ENCODE data around the gene ARRDC1.

The ARRDC1 gene

GRCh38 chr9:137589441-137590122, 15.9 kb upstream of the ARRDC1 start:
- H3K36me3 ChIP-seq (ENCODE audit: control insufficient read depth, low read length) = peaks cover 52% of the 10 kb centered on the region
- H3K9me3 ChIP-seq (ENCODE audit: control insufficient read depth, insufficient read depth, low read length) = no peaks in the 10 kb centered on the region
- no peaks in the 10 kb centered on the region for H3F3A ChIP-seq (ENCODE audit: control insufficient read depth, insufficient read depth)
- H3K27ac ChIP-seq (ENCODE audit: low read depth, low read length) = 0 out of 2 replicates have a peak overlapping the region, but pooled peaks have one; percentile 16
- H3K9me2 ChIP-seq (replicated peaks; ENCODE audit: control insufficient read depth, low read length) = no peaks in the 10 kb centered on the region
- no peaks in the 10 kb centered on the region for H3K27me3 ChIP-seq (ENCODE audit: control insufficient read depth, low read length)
- H3K79me2 ChIP-seq (ENCODE audit: control insufficient read depth, low read length) = peaks cover 49% of the 10 kb centered on the region
- H3K4me1 ChIP-seq (ENCODE audit: control insufficient read depth, low read length) = peaks cover 21% of the 10 kb centered on the region
- H3K4me2 ChIP-seq (ENCODE audit: low read length) = peak overlapping the region; percentile 94
- TF ChIP-seq, protein P1, sequence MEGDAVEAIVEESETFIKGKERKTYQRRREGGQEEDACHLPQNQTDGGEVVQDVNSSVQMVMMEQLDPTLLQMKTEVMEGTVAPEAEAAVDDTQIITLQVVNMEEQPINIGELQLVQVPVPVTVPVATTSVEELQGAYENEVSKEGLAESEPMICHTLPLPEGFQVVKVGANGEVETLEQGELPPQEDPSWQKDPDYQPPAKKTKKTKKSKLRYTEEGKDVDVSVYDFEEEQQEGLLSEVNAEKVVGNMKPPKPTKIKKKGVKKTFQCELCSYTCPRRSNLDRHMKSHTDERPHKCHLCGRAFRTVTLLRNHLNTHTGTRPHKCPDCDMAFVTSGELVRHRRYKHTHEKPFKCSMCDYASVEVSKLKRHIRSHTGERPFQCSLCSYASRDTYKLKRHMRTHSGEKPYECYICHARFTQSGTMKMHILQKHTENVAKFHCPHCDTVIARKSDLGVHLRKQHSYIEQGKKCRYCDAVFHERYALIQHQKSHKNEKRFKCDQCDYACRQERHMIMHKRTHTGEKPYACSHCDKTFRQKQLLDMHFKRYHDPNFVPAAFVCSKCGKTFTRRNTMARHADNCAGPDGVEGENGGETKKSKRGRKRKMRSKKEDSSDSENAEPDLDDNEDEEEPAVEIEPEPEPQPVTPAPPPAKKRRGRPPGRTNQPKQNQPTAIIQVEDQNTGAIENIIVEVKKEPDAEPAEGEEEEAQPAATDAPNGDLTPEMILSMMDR (IDR thresholded peaks at IDR 0.05; ENCODE audit: low read depth, low read length, poor library complexity, severe bottlenecking) = no peak
- no peak for TF ChIP-seq EZH2phosphoT487 (IDR thresholded peaks at IDR 0.05; ENCODE audit: borderline replicate concordance, low read length)
- H4K20me1 ChIP-seq (ENCODE audit: control insufficient read depth, insufficient read depth, low read depth, low read length) = peaks cover 8% of the 10 kb centered on the region; the same call in 1 of the 2 replicates
- H3K4me3 ChIP-seq (ENCODE audit: low read length) = peak overlapping the region; percentile 90

DNA sequence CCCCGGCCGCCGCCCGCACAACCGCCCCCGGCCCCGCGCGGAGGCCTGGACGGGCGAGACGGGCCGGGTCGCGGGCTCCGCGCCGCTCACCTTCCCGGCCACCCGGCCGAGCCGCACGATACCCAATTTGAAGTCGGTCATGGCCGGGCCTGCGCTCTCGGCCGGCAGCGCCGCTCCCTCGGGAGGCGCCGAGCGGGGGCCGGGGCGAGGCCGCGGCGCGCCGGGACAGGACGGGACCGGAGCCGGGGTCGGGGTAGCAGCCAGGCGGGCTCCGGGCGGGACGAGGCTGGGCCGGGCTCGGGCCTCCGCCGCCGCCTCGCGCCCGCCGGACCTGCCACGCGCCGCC, 15.4 kb upstream of the ARRDC1 start:
- H3K9me3 ChIP-seq (ENCODE audit: control insufficient read depth, insufficient read depth, low read length) = no peaks in the 10 kb centered on the region
- H3K4me2 ChIP-seq (ENCODE audit: low read length) = no peak overlapping the region; the same call in 1 of the 2 replicates
- H3F3A ChIP-seq (ENCODE audit: control insufficient read depth, insufficient read depth) = no peaks in the 10 kb centered on the region
- peaks cover 46% of the 10 kb centered on the region for H3K79me2 ChIP-seq (ENCODE audit: control insufficient read depth, low read length)
- H3K4me1 ChIP-seq (ENCODE audit: control insufficient read depth, low read length) = peaks cover 21% of the 10 kb centered on the region
- H3K27me3 ChIP-seq (ENCODE audit: control insufficient read depth, low read length) = no peaks in the 10 kb centered on the region
- peaks cover 8% of the 10 kb centered on the region; the same call in 1 of the 2 replicates for H4K20me1 ChIP-seq (ENCODE audit: control insufficient read depth, insufficient read depth, low read depth, low read length)
- H3K27ac ChIP-seq (ENCODE audit: low read depth, low read length) = no peak overlapping the region
- TF ChIP-seq, protein P1 (IDR thresholded peaks at IDR 0.05; ENCODE audit: low read depth, low read length, poor library complexity, severe bottlenecking) = no peak
- no peak for TF ChIP-seq EZH2phosphoT487 (IDR thresholded peaks at IDR 0.05; ENCODE audit: borderline replicate concordance, low read length)
- peaks cover 47% of the 10 kb centered on the region for H3K36me3 ChIP-seq (ENCODE audit: control insufficient read depth, low read length)
- H3K9me2 ChIP-seq (replicated peaks; ENCODE audit: control insufficient read depth, low read length) = no peaks in the 10 kb centered on the region
- H3K4me3 ChIP-seq (ENCODE audit: low read length) = peak overlapping the region; percentile 90

DNA sequence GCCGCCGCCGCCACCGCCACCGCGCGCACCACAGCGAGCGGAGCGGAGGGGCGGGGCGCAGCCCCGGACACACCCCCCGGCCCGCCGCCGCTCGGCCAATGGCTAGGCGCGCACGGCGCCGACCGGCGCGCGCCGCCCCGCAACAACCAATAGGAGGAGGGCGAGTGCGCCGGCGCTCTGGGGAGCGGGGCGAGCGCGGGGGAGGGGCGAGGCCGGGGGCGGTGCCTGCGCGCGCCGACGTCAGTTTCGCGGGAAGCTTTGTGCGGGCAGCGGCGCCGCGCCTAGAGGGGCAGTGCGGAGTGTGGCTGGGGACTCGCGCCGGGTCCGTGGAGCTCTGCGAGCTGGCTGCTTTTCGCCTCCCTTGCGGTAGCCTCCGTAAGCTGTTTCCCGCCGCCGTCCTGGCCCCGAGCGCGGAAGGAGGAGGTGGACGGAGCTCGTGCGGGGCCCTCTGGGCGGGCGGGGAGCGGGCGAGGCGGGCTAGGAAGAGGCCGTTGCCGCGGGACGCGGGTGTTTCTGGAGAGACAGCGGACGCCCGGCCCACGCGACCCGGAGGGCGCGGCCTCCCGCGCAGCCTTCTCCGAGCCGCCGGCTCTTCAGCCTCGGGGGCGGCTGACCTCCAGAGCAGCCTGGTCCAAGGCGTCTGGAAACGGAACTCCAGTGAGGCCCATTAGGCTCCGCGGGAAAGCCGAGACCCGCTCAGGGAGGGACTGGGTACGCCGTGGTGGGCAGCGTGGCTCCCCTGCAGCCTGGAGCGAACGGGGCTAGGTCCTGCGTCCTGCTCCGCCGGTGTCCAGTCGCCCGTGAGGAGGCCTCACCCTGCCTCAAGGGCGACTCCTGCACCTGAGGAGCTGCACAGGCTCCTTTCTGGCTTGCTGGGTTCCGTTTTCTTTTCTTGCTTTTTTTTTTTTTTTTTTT, 14.8 kb upstream of the ARRDC1 start, which contains the start of gene ZMYND19:
ZMYND19 (minus strand) TSS at position 44 of the 915 bp plus-strand sequence. CDS start 249 bp downstream, outside the sequence.
- H3K9me3 ChIP-seq (ENCODE audit: control insufficient read depth, insufficient read depth, low read length) = no peaks in the 10 kb centered on the region
- peaks cover 41% of the 10 kb centered on the region for H3K36me3 ChIP-seq (ENCODE audit: control insufficient read depth, low read length)
- peaks cover 8% of the 10 kb centered on the region; the same call in 1 of the 2 replicates for H4K20me1 ChIP-seq (ENCODE audit: control insufficient read depth, insufficient read depth, low read depth, low read length)

More for the DNA sequence above, 14.8 kb upstream of the ARRDC1 start, which contains the start of gene ZMYND19:
- no peaks in the 10 kb centered on the region for H3F3A ChIP-seq (ENCODE audit: control insufficient read depth, insufficient read depth)
- peaks cover 21% of the 10 kb centered on the region for H3K4me1 ChIP-seq (ENCODE audit: control insufficient read depth, low read length)
- no peaks in the 10 kb centered on the region for H3K9me2 ChIP-seq (replicated peaks; ENCODE audit: control insufficient read depth, low read length)
- peak within 1 kb of the TSS; percentile 94 for H3K4me2 ChIP-seq (ENCODE audit: low read length)
- peak within 1 kb of the TSS; percentile 90 for H3K4me3 ChIP-seq (ENCODE audit: low read length)
- peaks cover 43% of the 10 kb centered on the region for H3K79me2 ChIP-seq (ENCODE audit: control insufficient read depth, low read length)
- H3K27ac ChIP-seq (ENCODE audit: low read depth, low read length) = 0 out of 2 replicates have a peak within 1 kb of the TSS, but pooled peaks have one; percentile 16
- TF ChIP-seq EZH2phosphoT487 (IDR thresholded peaks at IDR 0.05; ENCODE audit: borderline replicate concordance, low read length) = no peak
- TF ChIP-seq, protein P1 (IDR thresholded peaks at IDR 0.05; ENCODE audit: low read depth, low read length, poor library complexity, severe bottlenecking) = no peak
- no peaks in the 10 kb centered on the region for H3K27me3 ChIP-seq (ENCODE audit: control insufficient read depth, low read length)

Measured in DOHH2 (cell line).